Esophagus muscularis mucosa (tissue), 4 donors: ENCODE data around the gene LRRC3C.

Source experiments
- CTCF ChIP-seq, 3 experiments: fragments of 200-600 bp in 2 of 3; fragments of 450-650 bp in 1 of 3; sonication (generic) in 2 of 3; IDR thresholded peaks; one replicate each; pipeline ENCODE4 v1.5.1; 2017 to 2019; ENCODE audit warnings: antibody characterized with exemption in 3 of 3, mild to moderate bottlenecking in 2 of 3, moderate library complexity in 1 of 3
- EP300 ChIP-seq: sonication (generic); formaldehyde crosslinking; IDR thresholded peaks from one replicate; pipeline ENCODE4 v1.6.1; 2017; ENCODE audit warnings: antibody characterized with exemption
- POLR2AphosphoS5 ChIP-seq, 2 donors: sonication (generic); formaldehyde crosslinking; IDR thresholded peaks; one replicate each; pipeline ENCODE4 v1.6.1; 2017; ENCODE audit warnings: antibody characterized with exemption in 2 of 2

- TF ChIP-seq CTCF (IDR thresholded peaks at IDR 0.05) (no peak), POLR2AphosphoS5 (IDR thresholded peaks at IDR 0.05) (no peak), EP300 (no peak)
Measured at GRCh38 chr17:39960524-39961041, 33.1 kb downstream of the LRRC3C start.
